CD4-positive, alpha-beta T cell treated with Interleukin-4 for 1 hour (primary cell): ENCODE measurements around the gene SCN10A.
A peak's percentile ranks its signal among the peaks of the same experiment; 100 is the strongest.

Source experiments
- DNase-seq, 2 donors: peaks; one replicate each; pipeline ENCODE4 v3.0.0-alpha.2; 2020 to 2022

The SCN10A gene

DNA sequence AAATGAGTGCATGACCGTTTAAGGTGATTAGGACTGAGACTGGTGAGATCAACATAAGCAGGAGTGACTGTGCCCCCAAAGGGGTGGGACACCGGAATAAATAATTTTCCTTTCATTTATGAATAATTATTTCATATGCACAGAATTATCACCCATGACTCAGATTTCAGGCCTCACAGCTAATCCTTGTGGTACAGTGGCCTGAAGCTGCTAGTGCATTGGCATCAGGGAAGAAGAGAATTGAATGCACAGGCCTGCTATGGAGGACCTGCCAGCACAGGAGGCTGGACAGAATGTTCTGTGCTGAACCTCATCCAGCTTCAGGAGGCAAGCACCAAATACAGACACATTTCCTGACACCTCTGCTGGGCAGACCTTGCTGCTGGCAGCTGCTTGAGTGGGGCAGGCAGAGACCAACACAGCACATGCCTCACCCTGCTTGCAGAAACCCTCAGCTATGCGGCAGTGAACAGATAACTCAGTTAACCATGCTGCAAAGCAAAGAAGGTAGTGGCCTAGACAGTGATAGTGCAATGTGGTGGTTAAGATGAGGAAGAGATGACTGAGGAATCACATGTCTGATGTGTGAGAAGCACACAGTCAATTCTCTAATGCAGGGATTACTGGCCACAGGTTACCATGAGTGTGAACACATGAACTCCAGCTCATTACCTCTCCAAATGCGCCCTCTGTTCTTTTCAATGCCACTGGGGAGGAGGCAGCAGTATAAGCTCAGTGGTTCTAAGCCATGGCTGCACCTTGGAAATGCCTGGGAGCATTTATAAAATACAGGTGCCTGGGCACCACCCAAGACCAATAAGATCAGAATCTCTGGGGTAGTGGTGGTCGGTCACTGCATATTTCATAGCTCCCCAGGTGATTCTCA, 98.4 kb downstream of the SCN10A start:
- no peak for DNase-seq

DNA sequence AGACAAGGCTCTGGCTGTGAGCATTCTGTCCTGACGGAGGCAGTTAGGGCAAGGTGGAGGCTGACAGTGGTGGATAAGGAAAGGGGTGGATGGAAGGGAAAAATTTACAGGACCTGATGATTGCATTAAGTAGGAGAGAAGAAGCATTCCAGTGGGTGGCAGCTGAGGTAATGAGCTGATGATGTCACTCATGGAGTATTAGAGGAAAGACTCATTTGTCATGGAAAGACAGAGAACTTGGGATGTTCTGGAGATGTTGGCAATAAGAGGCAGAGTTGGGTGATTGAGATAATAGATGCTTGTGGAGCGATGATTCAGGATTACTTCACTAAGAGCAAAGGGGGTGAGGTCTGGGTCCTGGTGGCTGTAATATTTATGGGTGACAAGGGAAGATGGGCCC, 102.9 kb downstream of the SCN10A start:
- DNase-seq: no peak

DNA sequence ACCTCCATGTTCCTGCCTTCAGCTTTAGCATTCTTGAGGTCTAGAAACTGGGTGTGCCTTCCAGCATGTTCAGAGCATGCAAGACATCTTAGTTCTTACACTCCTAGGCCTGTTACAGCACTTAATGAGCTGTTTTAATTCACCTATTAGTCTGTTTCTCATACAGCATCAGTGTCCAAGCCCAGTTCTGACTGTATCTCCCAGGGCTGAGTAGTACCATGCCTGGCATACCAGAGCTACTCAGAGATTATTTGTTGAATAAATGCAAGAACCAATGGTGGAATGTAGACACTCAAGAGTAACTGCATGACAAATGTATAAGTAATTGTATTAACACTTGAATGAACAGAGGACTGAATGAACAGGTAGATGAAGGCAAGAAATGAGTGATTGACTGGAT, 104.7 kb downstream of the SCN10A start:
- DNase-seq: no peak

DNA sequence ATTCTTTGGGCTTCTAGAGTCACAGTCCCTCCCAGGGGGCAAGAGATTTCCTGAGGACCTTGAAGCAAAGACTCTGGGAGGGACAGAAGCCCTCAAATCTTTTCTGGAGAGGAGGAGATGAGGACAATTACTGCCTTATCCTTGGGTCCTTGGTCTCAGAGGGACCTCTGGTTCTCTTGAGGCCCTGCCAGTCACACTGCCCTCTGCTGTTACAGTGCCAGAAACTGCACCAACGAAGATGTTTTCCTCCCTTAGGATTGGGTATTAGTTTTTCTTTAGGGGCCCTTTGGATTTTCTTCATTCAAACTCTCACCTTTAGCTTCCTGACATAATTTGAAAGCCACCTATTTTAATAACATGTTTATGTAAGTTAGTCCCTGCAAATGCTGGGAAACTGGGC, 108.3 kb downstream of the SCN10A start:
- no peak for DNase-seq

DNA sequence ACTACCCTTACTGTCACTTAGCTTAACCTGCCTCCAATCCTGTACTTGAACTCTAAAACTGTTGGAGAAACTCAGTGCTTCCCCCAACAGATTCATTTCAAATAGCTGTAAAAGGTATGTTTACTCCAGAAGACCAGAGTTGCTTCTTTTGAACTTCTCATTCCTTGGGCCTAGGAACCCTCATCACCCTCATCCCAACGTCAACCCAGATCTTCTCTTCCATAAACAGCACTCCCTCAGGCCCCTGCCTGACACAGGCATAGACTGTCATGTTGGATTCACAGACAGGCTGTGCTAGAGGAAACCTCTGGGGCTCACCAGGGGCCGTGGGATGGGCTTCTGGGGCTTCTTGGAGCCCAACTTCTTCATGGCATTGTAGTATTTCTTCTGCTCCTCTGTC, 109.1 kb downstream of the SCN10A start:
- DNase-seq: no peak

DNA sequence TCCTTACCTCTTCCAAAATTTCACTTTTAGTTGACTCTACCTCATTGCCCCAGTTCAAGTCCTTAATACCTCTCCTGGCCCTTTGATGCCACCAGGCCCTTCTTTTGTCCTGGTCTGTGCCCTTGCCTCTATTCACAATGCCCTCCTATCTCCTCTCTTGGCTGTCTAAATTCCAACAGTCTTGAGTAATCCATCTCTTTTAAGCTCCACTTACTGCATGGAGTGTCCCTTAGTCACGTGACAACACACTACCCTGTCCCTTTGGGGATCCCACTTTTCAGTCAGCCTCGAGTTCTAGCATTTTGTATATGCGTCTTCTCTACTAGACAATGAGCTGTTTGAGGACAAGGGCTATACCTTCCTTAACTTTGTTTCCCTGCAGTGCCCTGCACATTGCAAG, 113.8 kb downstream of the SCN10A start:
- no peak for DNase-seq

DNA sequence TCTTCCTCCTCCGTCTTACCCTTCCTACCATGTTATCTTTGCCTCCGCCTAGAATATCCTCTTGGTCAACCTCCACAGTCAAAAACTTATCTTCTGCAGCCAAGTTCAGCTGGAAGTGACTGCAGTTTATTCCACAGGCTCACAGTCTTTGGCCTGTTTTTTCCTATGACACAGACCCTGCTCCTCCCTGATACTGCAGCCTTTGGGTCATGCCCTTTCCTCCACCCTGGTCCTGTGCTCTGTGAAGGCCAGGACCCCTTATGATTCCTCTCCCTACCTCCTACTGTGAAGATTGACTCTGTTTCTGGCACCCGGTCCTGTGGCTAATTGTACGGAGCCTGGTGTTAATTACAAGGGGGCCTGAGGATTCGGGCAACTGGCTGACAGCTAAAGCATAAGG, 117.3 kb downstream of the SCN10A start:
- DNase-seq: no peak

DNA sequence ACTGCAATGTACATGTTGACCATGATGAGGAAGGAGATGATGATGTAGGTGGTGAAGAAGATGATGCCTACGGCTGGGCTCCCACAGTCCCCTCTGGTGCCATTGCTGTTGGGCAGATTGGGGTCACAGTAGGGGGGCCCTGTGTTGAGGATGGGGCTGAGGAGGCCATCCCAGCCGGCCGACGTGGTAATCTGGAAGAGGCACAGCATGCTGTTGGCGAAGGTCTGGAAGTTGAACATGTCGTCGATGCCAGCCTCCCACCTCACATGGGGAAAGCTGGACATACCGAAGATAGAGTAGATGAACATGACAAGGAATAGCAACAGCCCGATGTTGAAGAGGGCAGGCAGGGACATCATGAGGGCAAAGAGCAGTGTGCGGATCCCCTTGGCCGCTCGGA, 118.0 kb downstream of the SCN10A start:
- DNase-seq: no peak

DNA sequence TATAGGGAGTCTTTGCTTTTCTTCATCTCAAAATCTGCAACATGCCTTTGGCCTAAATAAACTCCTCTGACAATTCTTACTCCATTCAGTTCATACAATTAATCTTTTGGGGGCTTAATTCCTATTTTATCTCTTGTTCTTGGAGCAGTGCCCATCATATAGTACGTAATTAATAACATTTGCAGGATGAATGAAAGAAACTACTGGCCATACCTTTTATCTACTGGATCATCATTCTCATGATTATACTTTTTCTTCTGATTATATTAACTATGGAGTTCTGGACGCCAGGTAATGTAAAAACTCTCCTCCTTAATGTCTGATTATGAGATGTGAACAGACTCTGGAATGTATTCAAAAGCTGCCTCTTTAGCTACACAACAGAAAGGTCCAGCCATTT, 120.0 kb downstream of the SCN10A start:
- no peak for DNase-seq

DNA sequence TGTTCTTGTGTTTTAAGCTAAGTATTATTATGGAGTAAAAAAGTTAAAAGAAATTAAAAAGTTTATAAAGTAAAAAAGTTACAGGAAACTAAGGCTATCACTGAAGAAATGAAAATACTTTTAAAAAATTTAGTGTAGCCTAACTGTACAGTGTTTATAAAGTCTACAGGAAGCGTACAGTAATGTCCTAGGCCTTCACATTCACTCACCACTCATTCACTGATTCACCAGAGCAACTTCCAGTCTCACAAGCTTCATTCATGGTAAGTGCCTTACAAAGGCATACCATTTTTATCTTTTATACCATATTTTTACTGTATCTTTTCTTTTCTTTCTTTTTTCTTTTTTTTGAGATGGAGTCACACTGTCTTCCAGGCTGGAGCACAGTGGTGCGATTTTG, 125.8 kb downstream of the SCN10A start:
- DNase-seq: no peak

DNA sequence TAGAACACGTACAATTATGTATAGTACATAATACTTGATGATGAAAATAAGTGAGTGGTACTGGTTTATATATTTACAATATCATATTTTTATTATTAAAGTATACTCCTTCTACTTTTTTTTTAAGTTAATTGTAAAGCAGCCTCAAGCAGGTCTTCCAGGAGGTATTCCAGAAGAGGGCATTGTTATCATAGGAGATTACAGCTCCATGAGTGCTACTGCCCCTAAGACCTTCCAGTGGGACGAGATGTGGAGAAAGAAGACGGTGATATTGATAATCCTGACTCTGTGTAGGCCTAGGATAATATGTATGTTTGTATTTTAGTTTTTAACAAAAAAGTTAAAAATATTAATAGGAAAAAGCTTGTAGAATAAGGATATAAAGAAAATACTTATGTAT, 126.2 kb downstream of the SCN10A start:
- no peak for DNase-seq

DNA sequence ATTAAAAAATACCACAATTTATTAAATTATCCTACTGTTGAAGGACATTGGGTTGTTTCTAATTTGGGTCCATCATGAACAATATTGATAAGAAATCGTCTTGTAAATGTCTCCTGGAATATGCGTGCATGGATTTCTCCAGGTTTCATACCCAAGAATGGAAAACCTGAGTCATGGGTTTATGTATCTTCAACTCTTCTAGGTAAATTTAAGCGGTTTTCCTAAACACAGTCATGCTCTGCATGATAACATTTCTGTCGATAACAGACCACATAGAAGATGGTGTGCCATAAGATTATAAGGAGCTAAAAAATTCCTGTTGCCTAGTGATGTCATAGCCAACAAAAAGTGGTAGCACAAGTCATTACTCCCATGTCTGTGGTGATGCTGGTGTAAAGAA, 126.7 kb downstream of the SCN10A start:
- no peak for DNase-seq

DNA sequence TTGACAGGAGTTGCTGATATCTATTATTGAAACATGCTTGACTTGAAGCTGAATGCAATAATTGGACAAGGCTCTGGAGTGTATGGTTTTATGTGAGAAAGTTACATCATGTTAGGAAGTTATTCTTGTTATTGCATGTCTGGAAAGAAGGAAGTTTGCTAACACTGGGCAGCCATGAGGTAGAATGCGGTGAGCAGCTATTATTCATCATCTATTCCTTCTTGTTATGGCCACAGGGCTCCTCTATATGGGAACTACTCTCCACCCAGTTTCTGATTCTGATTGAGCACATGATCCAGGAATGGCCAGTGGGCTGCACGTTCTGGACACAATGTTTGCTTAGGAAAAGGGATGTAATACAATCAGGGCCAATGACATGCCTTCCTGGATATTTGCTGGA, 128.7 kb downstream of the SCN10A start:
- DNase-seq: no peak

DNA sequence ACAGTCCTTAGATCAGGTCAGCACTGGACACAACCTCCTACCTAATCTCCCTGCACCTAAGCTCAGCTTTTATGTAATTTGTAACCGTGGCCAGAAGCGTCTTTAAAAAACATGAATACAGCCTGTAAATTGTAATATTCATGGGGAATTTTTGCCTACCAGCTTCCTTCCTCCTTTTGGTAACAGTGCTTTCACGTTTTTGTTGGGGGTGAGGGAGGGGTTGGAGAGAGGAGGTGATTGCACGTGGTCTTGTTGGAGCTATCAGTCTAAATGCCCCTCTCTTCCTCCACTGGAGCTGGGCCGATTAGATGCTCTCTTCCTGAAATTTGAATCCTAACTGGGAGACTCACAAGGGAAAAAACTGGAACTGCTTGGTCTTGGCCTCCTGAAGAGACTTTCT, 131.5 kb downstream of the SCN10A start:
- DNase-seq: no peak

DNA sequence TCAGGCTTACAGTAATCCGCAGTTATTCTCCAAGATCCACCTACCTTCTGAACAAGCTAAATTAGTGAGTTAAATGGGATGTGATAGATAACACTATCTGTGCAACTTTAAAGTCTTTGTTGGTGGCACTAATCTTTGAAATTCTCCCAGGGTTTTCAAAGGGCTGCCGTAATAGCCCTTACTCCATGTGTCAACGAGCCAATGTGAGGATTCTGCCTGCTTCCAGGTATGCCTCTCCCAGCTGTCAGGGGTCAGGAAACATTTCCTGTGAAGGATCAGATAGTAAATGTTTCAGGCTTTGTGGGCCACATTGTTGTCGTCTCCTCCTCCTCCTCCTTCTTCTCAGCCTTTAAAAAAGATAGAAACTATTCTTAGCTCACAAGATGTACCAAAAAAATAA, 146.3 kb downstream of the SCN10A start:
- no peak for DNase-seq

DNA sequence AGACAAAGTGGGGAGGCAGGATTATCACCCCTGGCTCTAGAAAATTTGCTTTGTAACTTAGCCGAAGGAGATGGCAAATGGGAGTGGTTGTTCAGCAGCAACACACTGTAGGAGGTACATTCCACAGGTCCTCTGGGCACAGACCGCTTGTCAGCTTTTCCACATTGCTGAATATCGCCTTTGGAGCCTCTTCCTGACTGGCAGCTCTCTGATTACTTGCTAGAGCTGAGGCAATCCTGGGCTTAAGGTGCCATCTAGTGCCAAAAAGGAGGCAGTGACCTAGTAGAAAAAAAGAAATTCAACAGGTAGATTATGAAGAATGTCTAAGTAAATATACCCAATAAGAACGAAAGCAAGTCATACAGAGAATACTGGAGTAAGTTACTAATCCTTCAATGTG, 153.5 kb downstream of the SCN10A start:
- DNase-seq: peak in 1 of 2 donors; percentile 4

DNA sequence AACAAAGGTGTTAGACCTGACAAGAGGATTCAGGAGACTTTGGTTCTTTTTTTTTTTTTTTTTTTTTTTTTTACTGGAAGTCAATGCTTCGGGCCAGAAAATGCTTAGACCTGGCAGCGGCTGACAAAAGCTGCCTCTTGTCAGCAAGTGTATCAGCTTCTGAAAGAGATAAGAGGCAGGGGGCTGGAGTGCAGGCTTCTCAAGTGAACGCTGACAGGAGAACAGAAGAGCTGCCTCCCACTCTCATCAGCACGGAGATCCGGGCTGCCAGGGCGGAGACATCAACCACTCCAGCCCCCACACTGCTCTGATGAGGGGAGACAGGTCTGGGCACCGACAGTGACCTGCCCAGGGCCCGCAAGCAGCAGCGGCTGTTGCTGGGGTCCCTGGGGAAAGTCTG, 157.2 kb downstream of the SCN10A start:
- DNase-seq: no peak

DNA sequence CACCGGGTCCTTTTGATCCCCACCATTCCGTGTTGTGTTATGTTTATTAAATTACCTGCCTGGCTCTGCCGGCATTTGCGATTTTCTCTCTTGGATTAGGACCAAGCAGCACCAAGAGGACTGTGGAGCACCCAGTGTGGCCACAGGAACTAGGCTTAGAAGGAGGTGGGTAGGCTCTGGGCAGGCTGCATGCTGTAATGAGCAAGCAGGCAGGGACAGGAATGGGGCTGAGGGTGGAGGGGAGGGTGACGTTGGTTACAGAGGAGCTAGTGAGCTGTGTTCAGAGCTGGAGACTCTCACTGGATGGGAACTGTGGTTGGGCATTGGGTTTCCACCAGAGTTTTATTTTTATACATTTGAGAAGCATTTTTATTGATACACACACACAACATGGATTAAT, 158.6 kb downstream of the SCN10A start:
- DNase-seq: no peak

DNA sequence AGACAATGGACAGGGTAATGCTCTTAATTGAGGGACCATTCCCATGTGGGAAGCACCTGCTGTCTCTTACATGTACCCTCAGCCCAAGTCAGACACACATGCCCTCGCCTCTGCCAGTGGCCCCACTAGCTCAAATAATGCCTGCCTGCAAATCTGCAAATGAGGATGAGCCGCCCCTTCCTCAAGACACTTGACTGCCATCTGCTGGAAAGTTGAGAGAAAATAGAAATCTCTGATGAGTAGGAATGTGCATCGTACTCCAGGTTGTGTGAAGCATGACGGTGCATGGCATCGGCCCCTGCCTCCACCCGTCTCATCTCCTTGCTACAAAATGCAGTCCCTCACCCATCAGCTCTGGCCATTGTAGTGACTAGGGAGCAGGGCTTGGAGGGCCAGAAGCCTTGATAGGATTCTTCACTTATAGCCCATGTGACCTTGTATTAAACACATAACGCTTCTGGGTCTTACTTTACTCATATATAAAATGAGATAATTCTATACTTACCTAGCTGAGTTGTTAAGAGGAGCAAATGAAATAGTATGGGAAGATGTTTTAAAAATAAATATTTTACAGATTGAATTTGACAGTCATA, 160.2 kb downstream of the SCN10A start:
- DNase-seq: peak in 1 of 2 donors; percentile 56

DNA sequence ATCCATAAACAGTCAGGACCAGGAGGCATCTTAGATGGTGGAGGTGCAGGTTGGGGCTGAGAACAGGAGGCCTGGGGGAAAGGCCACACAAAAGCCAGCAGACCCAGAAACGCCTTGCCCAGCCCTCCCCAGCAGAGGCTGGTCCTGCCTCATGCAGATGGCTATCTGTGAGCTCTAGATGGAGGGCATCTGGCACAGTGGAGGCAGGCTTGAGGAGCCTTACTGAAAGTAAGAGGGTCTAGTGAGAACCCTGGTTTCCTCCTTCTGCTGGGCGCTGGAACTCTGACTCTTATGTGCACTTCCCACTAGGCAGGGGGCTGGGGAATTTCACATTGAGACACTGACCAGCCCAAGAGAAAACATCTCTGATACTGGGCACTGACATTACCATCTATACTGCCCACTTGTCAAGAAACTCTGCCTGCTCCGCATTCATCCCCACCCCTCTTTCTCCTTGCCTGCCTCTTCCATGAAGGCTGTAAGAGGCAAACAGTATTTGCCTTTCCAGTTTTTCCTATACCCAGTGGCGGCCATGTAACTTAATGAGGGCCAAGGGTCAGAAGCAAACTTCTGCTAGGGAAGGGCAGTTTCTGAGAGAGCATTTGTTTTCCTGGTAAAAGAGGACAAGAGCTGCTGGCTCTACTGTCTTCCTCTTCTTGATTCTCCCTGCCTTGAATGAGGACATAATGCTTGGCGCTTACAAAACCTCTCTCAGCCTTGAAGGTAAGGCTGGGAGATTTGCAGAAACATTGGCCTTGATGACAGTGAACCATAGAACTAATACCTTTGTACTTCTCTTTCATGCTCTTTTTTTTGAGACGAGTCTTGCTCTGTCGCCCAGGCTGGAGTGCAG, 162.1 kb downstream of the SCN10A start:
- DNase-seq: no peak

DNA sequence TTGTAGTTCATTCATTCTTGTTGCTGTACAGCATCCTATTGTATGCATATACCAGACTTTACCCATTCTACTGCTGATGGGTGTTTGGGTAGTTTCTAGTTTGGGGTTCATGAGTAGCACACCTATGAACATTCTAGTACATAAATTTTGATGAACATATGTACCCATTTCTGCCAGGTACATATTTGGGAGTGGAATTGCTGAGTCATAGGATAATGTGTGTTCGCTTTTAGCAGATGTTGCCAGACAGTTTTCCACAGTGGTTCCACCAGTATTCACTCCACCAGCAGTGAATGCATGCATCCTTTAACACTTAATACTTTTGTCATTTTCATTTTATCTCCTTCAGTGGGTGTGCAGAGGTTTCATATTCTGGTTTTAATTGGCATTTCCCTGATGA, 163.1 kb downstream of the SCN10A start:
- DNase-seq: no peak

DNA sequence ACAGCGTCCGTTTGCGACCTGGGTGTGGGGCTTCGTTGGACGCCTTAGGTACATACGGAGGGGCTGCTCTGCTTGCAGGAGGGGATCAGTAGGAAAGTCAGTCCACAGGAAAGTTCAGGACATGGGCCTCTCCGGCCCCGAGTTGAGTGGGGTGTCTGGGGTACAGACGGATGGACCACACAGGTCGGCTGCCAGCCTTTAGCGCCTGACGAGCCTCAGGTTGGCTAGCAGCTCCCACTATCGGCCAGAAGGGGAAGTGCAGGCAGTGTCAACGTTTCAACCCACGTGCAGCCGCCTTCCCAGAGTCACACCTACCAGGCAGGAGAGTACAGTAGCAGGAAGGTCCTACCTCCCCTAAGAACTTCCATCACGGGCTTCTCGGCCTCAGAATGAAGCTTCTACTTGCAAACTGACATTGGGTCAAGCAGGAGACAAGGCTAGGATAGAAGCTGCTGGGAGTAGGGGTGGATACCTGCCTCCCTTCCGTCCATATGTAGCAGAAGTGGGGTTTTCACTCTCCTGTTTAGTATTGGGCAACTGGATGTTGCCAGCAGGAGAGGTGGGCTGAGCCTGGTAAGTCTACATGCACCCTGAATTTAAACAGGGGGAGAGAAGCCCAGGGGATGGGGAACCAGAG, 164.7 kb downstream of the SCN10A start:
- peak; percentile 69 to 78 for DNase-seq

DNA sequence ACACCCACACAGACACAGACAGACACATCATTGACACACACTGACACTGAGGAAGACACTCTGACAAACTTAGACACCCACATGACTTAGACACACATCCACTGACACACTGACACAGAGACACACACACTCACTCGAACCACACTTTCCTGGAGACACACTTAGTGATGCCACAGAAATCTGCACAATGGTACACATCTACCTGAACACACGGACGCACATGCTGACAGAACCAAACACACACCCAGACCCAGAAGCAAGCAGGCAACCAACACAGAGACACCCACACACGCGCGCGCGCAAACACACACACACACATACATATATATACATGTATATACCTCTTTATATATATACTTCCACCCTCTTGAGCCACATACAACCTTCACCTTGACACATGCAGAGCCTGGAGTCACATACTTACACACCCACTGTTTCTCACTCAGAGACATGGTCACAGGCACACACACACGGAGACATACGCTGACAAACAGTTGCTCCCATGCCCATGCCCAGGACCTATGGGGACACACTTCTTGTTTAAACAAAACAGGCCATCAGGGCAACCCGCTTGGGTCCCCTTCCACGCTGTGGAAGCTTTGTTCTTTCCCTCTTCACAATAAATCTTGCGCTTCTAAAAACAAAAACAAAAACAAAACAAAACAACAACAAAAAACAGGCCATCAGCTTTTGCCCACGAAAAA, 165.6 kb downstream of the SCN10A start:
- DNase-seq: peak in 1 of 2 donors; percentile 17
